Thymus (tissue), 11 donors: ENCODE data around the gene SLC4A1AP. TPM values are rescaled to one million over a fixed set of nuclear protein-coding genes. Genes with fewer than 3 reads are reported as not detected.

Source experiments
- DNase-seq, 9 donors: peaks; one replicate each; pipeline ENCODE4 v3.0.0-alpha.2; 2013; ENCODE audit warnings: low spot score in 9 of 9, low read depth in 6 of 9, missing footprints in 1 of 9
- H3K27ac ChIP-seq, 2 donors: one replicate each; pipeline ENCODE4 v1.5.1; 2013; ENCODE audit warnings: control low read depth in 1 of 2, low read depth in 1 of 2, low read length in 1 of 2, mild to moderate bottlenecking in 1 of 2, moderate library complexity in 1 of 2
- H3K27me3 ChIP-seq, 2 donors: one replicate each; pipeline ENCODE4 v1.5.1; 2013; ENCODE audit warnings: low read length in 1 of 2; ENCODE audit not compliant: control insufficient read depth in 2 of 2, insufficient read depth in 1 of 2
- H3K36me3 ChIP-seq, 2 donors: one replicate each; pipeline ENCODE4 v1.5.1; 2013; ENCODE audit warnings: low read length in 1 of 2, mild to moderate bottlenecking in 1 of 2, moderate library complexity in 1 of 2; ENCODE audit not compliant: control insufficient read depth in 2 of 2, insufficient read depth in 2 of 2
- H3K4me1 ChIP-seq, 2 donors: one replicate each; pipeline ENCODE4 v1.5.1; 2013; ENCODE audit warnings: low read length in 2 of 2; ENCODE audit not compliant: control insufficient read depth in 2 of 2, insufficient read depth in 2 of 2
- H3K4me3 ChIP-seq, 2 donors: one replicate each; pipeline ENCODE4 v1.5.1; 2013; ENCODE audit warnings: low read length in 2 of 2, control low read depth in 1 of 2, mild to moderate bottlenecking in 1 of 2
- H3K9me3 ChIP-seq, 2 donors: one replicate each; pipeline ENCODE4 v1.5.1; 2013; ENCODE audit warnings: low read length in 1 of 2, mild to moderate bottlenecking in 1 of 2; ENCODE audit not compliant: control insufficient read depth in 2 of 2, insufficient read depth in 1 of 2
- WGBS: extraction: QIAGEN DNeasy Blood & Tissue Kit; methylation state at CpG from one replicate; pipeline ENCODE4 v1.1.7; 2013; 5-methylcytosine and 5-hydroxymethylcytosine counted together
- polyA plus RNA-seq: library from polyadenylated mRNA; stranded (reverse); fragments of 200-250 nt; gene quantifications from one replicate; pipeline ENCODE4 v1.2.3, GENCODE V29; 2013
- total RNA-seq: library from RNA; stranded (reverse); fragments of 120-200 nt; gene quantifications from one replicate; pipeline ENCODE4 v1.2.4, GENCODE V29; 2013
- donor health status: healthy.

The SLC4A1AP gene
- total and polyA plus RNA-seq, 2 donors = 21.7 to 27.1 TPM

- WGBS = 34% methylated on average over 9 of the region's 9 CpGs
- peaks cover 0 to 3% of the 10 kb centered on the region in 2 donors for H3K27me3 ChIP-seq
- peak; percentile 54 to 87 (median 81) for DNase-seq
- no peaks in the 10 kb centered on the region for H3K36me3 ChIP-seq
- H3K4me3 ChIP-seq = no peak overlapping the region
- H3K27ac ChIP-seq = no peak overlapping the region
- H3K9me3 ChIP-seq = no peaks in the 10 kb centered on the region
- H3K4me1 ChIP-seq = peaks cover 0 to 7% of the 10 kb centered on the region in 2 donors
These were observed 40.1 kb downstream of the SLC4A1AP start for GRCh38 chr2:27703638-27704341.

- DNase-seq = no peak
- 93% methylated on average over 5 of the region's 5 CpGs for WGBS
- Histone ChIP-seq H3K4me3 (no peak overlapping the region), H3K9me3 (no peaks in the 10 kb centered on the region), H3K4me1 (peaks cover 0 to 7% of the 10 kb centered on the region in 2 donors), H3K36me3 (no peaks in the 10 kb centered on the region), H3K27me3 (peaks cover 0 to 3% of the 10 kb centered on the region in 2 donors), H3K27ac (no peak overlapping the region)
These were observed 40.7 kb downstream of the SLC4A1AP start for GRCh38 chr2:27704342-27704876.

- Histone ChIP-seq H3K9me3 (no peaks in the 10 kb centered on the region), H3K27ac (peak overlapping the region; percentile 71 to 78), H3K4me3 (no peak overlapping the region), H3K27me3 (peaks cover 0 to 5% of the 10 kb centered on the region in 2 donors), H3K4me1 (peaks cover 0 to 7% of the 10 kb centered on the region in 2 donors), H3K36me3 (no peaks in the 10 kb centered on the region)
- 71% methylated on average over 4 of the region's 4 CpGs for WGBS
- no peak for DNase-seq
These were observed 42.3 kb downstream of the SLC4A1AP start for GRCh38 chr2:27705851-27706622.

GRCh38 chr2:27707462-27708256 is 44.0 kb downstream of the SLC4A1AP start:
- peaks cover 0 to 7% of the 10 kb centered on the region in 2 donors for H3K4me1 ChIP-seq
- no peak overlapping the region for H3K4me3 ChIP-seq

GRCh38 chr2:27708257-27708654 is 44.6 kb downstream of the SLC4A1AP start:
- Histone ChIP-seq H3K9me3 (no peaks in the 10 kb centered on the region), H3K36me3 (no peaks in the 10 kb centered on the region), H3K27ac (no peak overlapping the region), H3K4me3 (no peak overlapping the region), H3K27me3 (peaks cover 0 to 21% of the 10 kb centered on the region in 2 donors), H3K4me1 (peaks cover 0 to 7% of the 10 kb centered on the region in 2 donors)
- DNase-seq = no peak
- 96% methylated on average over 7 of the region's 7 CpGs for WGBS

More at GRCh38 chr2:27707462-27708256, 44.0 kb downstream of the SLC4A1AP start:
- no peaks in the 10 kb centered on the region for H3K9me3 ChIP-seq
- no peak overlapping the region for H3K27ac ChIP-seq
- no peaks in the 10 kb centered on the region for H3K36me3 ChIP-seq
- no peak for DNase-seq
- H3K27me3 ChIP-seq = peaks cover 0 to 15% of the 10 kb centered on the region in 2 donors
- WGBS = 93% methylated on average over 9 of the region's 9 CpGs

GRCh38 chr2:27708666-27709065 is 45.0 kb downstream of the SLC4A1AP start:
- Histone ChIP-seq H3K27me3 (peaks cover 0 to 24% of the 10 kb centered on the region in 2 donors), H3K27ac (no peak overlapping the region), H3K9me3 (no peaks in the 10 kb centered on the region), H3K36me3 (no peaks in the 10 kb centered on the region), H3K4me3 (no peak overlapping the region), H3K4me1 (peaks cover 0 to 4% of the 10 kb centered on the region in 2 donors)
- no peak for DNase-seq
- WGBS = 96% methylated on average over 3 of the region's 3 CpGs

- Histone ChIP-seq H3K4me1 (peaks cover 0 to 3% of the 10 kb centered on the region in 2 donors), H3K4me3 (no peak overlapping the region), H3K9me3 (no peaks in the 10 kb centered on the region), H3K36me3 (no peaks in the 10 kb centered on the region), H3K27me3 (peaks cover 4 to 30% of the 10 kb centered on the region in 2 donors), H3K27ac (no peak overlapping the region)
- no peak for DNase-seq
- WGBS = 84% methylated on average over 2 of the region's 2 CpGs
These were observed 45.6 kb downstream of the SLC4A1AP start for GRCh38 chr2:27709326-27709725.

- Histone ChIP-seq H3K9me3 (no peaks in the 10 kb centered on the region), H3K27me3 (peaks cover 9 to 37% of the 10 kb centered on the region in 2 donors), H3K4me3 (no peak overlapping the region), H3K27ac (no peak overlapping the region), H3K4me1 (peaks cover 0 to 7% of the 10 kb centered on the region in 2 donors), H3K36me3 (no peaks in the 10 kb centered on the region)
- no peak for DNase-seq
- WGBS = 97% methylated on average over 7 of the region's 7 CpGs
These were observed 46.4 kb downstream of the SLC4A1AP start for GRCh38 chr2:27709960-27710575.
